Suprapubic skin (tissue), 4 donors: ENCODE measurements around the gene ABCC8. TPM values are rescaled to one million over a fixed set of nuclear protein-coding genes. Genes with fewer than 3 reads are reported as not detected.

Experiments used
- DNase-seq, 2 donors: peaks; one replicate each; pipeline ENCODE4 v3.0.0-alpha.2; 2019; ENCODE audit warnings: low spot score in 2 of 2
- H3K27ac ChIP-seq: fragments of 200-600 bp; sonication (generic); one replicate; pipeline ENCODE4 v1.5.1; 2019
- H3K27me3 ChIP-seq: fragments of 200-600 bp; sonication (generic); one replicate; pipeline ENCODE4 v1.5.1; 2019
- H3K36me3 ChIP-seq: fragments of 200-600 bp; sonication (generic); one replicate; pipeline ENCODE4 v1.5.1; 2019
- H3K4me1 ChIP-seq: fragments of 200-600 bp; sonication (generic); one replicate; pipeline ENCODE4 v1.5.1; 2019
- H3K4me3 ChIP-seq: fragments of 200-600 bp; sonication (generic); one replicate; pipeline ENCODE4 v1.5.1; 2019; ENCODE audit warnings: mild to moderate bottlenecking
- H3K9me3 ChIP-seq: fragments of 200-600 bp; sonication (generic); one replicate; pipeline ENCODE4 v1.5.1; 2019
- EP300 ChIP-seq: sonication (generic); formaldehyde crosslinking; IDR thresholded peaks from one replicate; pipeline ENCODE4 v1.6.1; 2017; ENCODE audit warnings: antibody characterized with exemption
- POLR2A ChIP-seq, 2 donors: fragments of 450-650 bp; IDR thresholded peaks; one replicate each; pipeline ENCODE4 v1.6.1; 2017; ENCODE audit warnings: antibody characterized with exemption in 2 of 2, mild to moderate bottlenecking in 2 of 2, moderate library complexity in 2 of 2
- POLR2AphosphoS5 ChIP-seq, 3 donors: sonication (generic); formaldehyde crosslinking; IDR thresholded peaks; one replicate each; pipeline ENCODE4 v1.6.1; 2017; ENCODE audit warnings: antibody characterized with exemption in 3 of 3
- WGBS: methylation state at CpG from one replicate; pipeline ENCODE4 v1.1.5; 2018; 5-methylcytosine and 5-hydroxymethylcytosine counted together
- total RNA-seq, 4 donors: library from RNA; depleted of rRNA; stranded (reverse); fragments of >200 nt; gene quantifications; one replicate each; pipeline ENCODE4 v1.1.0, GENCODE V29; 2016
- TF ChIP-seq, protein P1 (sequence below), 2 donors: fragments of 200-600 bp in 1 of 2; fragments of 450-650 bp in 1 of 2; sonication (generic) in 1 of 2; IDR thresholded peaks; one replicate each; pipeline ENCODE4 v1.5.1; 2016 to 2019; ENCODE audit warnings: antibody characterized with exemption in 2 of 2, mild to moderate bottlenecking in 1 of 2, moderate library complexity in 1 of 2

Gene ABCC8
- total RNA-seq, 4 donors from 2014 or later: 0.42 TPM; not detected in 3

- Histone ChIP-seq H3K4me1 (no peaks in the 10 kb centered on the region), H3K9me3 (no peaks in the 10 kb centered on the region), H3K27me3 (no peaks in the 10 kb centered on the region), H3K36me3 (no peaks in the 10 kb centered on the region), H3K27ac (no peak overlapping the region), H3K4me3 (no peak overlapping the region)
- DNase-seq: no peak
- 91% methylated on average over 7 of the region's 12 CpGs for WGBS
- TF ChIP-seq POLR2AphosphoS5 (IDR thresholded peaks at IDR 0.05) (no peak), POLR2A (IDR thresholded peaks at IDR 0.05) (no peak), EP300 (no peak)
- TF ChIP-seq, protein P1, sequence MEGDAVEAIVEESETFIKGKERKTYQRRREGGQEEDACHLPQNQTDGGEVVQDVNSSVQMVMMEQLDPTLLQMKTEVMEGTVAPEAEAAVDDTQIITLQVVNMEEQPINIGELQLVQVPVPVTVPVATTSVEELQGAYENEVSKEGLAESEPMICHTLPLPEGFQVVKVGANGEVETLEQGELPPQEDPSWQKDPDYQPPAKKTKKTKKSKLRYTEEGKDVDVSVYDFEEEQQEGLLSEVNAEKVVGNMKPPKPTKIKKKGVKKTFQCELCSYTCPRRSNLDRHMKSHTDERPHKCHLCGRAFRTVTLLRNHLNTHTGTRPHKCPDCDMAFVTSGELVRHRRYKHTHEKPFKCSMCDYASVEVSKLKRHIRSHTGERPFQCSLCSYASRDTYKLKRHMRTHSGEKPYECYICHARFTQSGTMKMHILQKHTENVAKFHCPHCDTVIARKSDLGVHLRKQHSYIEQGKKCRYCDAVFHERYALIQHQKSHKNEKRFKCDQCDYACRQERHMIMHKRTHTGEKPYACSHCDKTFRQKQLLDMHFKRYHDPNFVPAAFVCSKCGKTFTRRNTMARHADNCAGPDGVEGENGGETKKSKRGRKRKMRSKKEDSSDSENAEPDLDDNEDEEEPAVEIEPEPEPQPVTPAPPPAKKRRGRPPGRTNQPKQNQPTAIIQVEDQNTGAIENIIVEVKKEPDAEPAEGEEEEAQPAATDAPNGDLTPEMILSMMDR (IDR thresholded peaks at IDR 0.05): no peak
Observed at GRCh38 chr11:17500673-17501072, 24.0 kb upstream of the ABCC8 start.

DNA sequence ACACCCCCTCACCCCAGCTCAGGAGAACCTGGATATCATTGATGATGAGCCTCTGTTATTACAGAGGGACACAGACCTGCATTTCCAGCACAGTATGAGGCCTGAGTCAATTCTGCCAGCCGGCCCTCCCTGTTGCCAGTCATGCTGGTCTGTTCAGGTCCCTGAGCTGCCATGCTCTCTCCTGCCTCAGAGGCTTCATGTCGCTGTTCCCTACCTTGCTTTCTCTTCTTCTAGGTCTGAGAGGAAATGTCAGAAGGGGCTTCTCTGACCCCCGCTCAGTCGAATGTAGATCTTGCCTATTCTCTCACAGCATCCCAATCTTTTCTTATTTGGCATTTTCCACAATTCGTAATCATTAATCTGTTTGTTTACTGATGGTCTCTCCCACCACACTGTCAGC is 21.8 kb upstream of the ABCC8 start:
- TF ChIP-seq POLR2A (IDR thresholded peaks at IDR 0.05) (no peak), POLR2AphosphoS5 (IDR thresholded peaks at IDR 0.05) (no peak), EP300 (no peak)
- TF ChIP-seq, protein P1 (IDR thresholded peaks at IDR 0.05): no peak
- H3K36me3 ChIP-seq: no peaks in the 10 kb centered on the region
- H3K27me3 ChIP-seq: peaks cover 3% of the 10 kb centered on the region
- WGBS: 78% methylated on average over 5 of the region's 5 CpGs
- H3K4me3 ChIP-seq: no peak overlapping the region
- no peaks in the 10 kb centered on the region for H3K4me1 ChIP-seq
- no peaks in the 10 kb centered on the region for H3K9me3 ChIP-seq
- H3K27ac ChIP-seq: no peak overlapping the region
- DNase-seq: no peak

GRCh38 chr11:17498058-17498457 is 21.4 kb upstream of the ABCC8 start:
- Histone ChIP-seq H3K9me3 (no peaks in the 10 kb centered on the region), H3K27ac (no peak overlapping the region), H3K36me3 (no peaks in the 10 kb centered on the region), H3K27me3 (peaks cover 5% of the 10 kb centered on the region), H3K4me1 (no peaks in the 10 kb centered on the region), H3K4me3 (no peak overlapping the region)
- TF ChIP-seq POLR2AphosphoS5 (IDR thresholded peaks at IDR 0.05) (no peak), EP300 (no peak)
- DNase-seq: no peak
- 37% methylated on average over 4 of the region's 4 CpGs for WGBS

GRCh38 chr11:17496406-17496805 is 19.8 kb upstream of the ABCC8 start:
- no peak for DNase-seq
- TF ChIP-seq POLR2A (IDR thresholded peaks at IDR 0.05): no peak
- TF ChIP-seq, protein P1 (IDR thresholded peaks at IDR 0.05): no peak
- no peak for TF ChIP-seq POLR2AphosphoS5 (IDR thresholded peaks at IDR 0.05)
- no peak for TF ChIP-seq EP300
- no peak overlapping the region for H3K4me3 ChIP-seq
- H3K36me3 ChIP-seq: no peaks in the 10 kb centered on the region
- H3K9me3 ChIP-seq: no peaks in the 10 kb centered on the region
- H3K27ac ChIP-seq: no peak overlapping the region
- H3K4me1 ChIP-seq: no peaks in the 10 kb centered on the region
- peaks cover 6% of the 10 kb centered on the region for H3K27me3 ChIP-seq
- WGBS: 70% methylated on average over 7 of the region's 7 CpGs

DNA sequence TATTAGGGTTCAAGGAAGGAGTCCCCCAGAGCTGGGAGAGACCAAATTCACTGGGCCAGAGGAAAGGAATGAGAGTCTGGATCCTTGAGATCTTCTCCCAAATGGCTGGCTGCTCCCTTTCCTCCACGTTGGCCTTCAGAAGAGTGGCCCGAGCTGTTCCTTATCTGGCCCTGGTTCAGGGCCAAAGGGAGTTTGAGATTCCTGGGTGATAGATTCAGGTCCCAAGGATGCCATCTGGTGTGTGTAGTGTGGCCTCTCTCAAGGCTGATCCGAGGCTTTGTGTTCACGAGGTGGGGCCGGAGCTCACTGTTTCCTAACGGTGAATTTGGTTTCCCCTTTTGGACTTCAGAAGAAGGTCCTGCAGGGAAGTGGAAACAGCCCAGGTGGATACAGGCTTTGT is 17.4 kb upstream of the ABCC8 start:
- no peaks in the 10 kb centered on the region for H3K4me1 ChIP-seq
- peaks cover 6% of the 10 kb centered on the region for H3K27me3 ChIP-seq
- H3K4me3 ChIP-seq: no peak overlapping the region
- H3K27ac ChIP-seq: no peak overlapping the region
- 68% methylated on average over 3 of the region's 6 CpGs for WGBS
- no peak for TF ChIP-seq POLR2AphosphoS5 (IDR thresholded peaks at IDR 0.05)
- no peak for TF ChIP-seq EP300
- TF ChIP-seq, protein P1 (IDR thresholded peaks at IDR 0.05): no peak
- no peak for TF ChIP-seq POLR2A (IDR thresholded peaks at IDR 0.05)
- no peaks in the 10 kb centered on the region for H3K36me3 ChIP-seq
- no peaks in the 10 kb centered on the region for H3K9me3 ChIP-seq
- DNase-seq: no peak

- no peak overlapping the region for H3K27ac ChIP-seq
- DNase-seq: no peak
- peaks cover 6% of the 10 kb centered on the region for H3K27me3 ChIP-seq
- H3K9me3 ChIP-seq: no peaks in the 10 kb centered on the region
- TF ChIP-seq, protein P1 (IDR thresholded peaks at IDR 0.05): no peak
- TF ChIP-seq EP300 (no peak), POLR2A (IDR thresholded peaks at IDR 0.05) (no peak), POLR2AphosphoS5 (IDR thresholded peaks at IDR 0.05) (no peak)
- H3K36me3 ChIP-seq: no peaks in the 10 kb centered on the region
- WGBS: 83% methylated on average over 1 of the region's 4 CpGs
- no peaks in the 10 kb centered on the region for H3K4me1 ChIP-seq
- no peak overlapping the region for H3K4me3 ChIP-seq
Observed at GRCh38 chr11:17490938-17491337, 14.3 kb upstream of the ABCC8 start.
